Measurements from ENCODE around the gene HOXA2. TPM values are rescaled to one million over a fixed set of nuclear protein-coding genes. Genes with fewer than 3 reads are reported as not detected.

HOXA2 gene
- total and polyA plus RNA-seq, 2 of the 8 experiments (the other 6 are each of a cell fraction or from before 2014, with no cell fraction given), result not detected

DNA sequence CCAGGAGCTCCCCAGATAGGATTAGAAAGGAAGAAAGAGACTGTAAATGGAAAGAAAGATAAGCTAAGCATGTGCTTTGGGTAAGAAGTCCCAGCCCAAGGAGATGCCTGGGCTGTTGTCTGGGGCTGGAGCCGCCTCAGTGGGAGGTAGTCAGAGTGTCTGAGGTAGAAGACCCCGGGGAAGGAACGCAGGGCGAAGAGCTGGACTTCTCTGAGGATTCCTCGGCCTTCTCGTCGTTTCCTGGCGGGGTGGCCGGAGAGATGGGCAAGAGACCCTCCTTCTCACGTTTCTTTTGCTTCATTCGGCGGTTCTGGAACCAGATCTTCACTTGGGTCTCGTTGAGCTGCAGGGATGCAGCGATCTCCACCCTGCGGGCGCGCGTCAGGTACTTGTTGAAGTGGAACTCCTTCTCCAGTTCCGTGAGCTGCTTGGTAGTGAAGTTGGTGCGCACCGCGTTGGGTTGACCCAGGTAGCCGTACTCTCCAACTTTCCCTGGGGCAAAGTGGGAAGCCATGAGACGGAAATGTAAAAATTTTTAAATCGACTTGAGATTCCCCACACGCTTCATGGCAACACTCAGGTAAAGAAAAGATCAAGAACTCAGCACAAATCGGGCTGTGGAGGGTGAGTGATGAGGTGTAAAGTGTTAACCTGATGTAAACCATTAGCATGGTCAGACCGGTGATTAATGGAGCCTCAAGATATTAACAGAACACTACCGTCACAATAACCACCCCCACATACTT lies 8.0 kb downstream of the HOXA2 start (continued):
- TF ChIP-seq CBX8 (IDR thresholded peaks at IDR 0.05; ENCODE audit: borderline replicate concordance, low read depth, low read length) (peak; percentile 34; the same call in 1 of the 2 replicates), EP300 (IDR thresholded peaks at IDR 0.05; ENCODE audit: borderline replicate concordance in 1 of 2, low read depth in 2 of 2, low read length in 2 of 2) (no peak), KDM5A (IDR thresholded peaks at IDR 0.05; ENCODE audit: low read length) (no peak), BRCA1 (IDR thresholded peaks at IDR 0.05; ENCODE audit: low read depth, low read length) (no peak), ZNF274 (IDR thresholded peaks at IDR 0.05; ENCODE audit: borderline replicate concordance, extremely low read depth, low read length) (no peak), KDM4A (IDR thresholded peaks at IDR 0.05; ENCODE audit: low read depth, low read length, severe bottlenecking) (no peak), BACH1 (IDR thresholded peaks at IDR 0.05; ENCODE audit: low read length) (no peak), POLR2AphosphoS5 (IDR thresholded peaks at IDR 0.05; ENCODE audit: low read depth, low read length) (no peak), SUZ12 (IDR thresholded peaks at IDR 0.05; ENCODE audit: low read length) (peak; percentile 96), NANOG (IDR thresholded peaks at IDR 0.05; ENCODE audit: insufficient read depth, low read depth, low read length, poor library complexity, severe bottlenecking) (no peak), JUND (IDR thresholded peaks at IDR 0.05; ENCODE audit: low read length) (no peak), CTBP2 (IDR thresholded peaks at IDR 0.05; ENCODE audit: borderline replicate concordance, insufficient read depth, insufficient read length, low read length) (no peak), BCL11A (IDR thresholded peaks at IDR 0.05; ENCODE audit: low read depth in 2 of 2, low read length in 2 of 2) (no peak), RXRA (IDR thresholded peaks at IDR 0.05; ENCODE audit: insufficient read depth, low read depth, low read length) (no peak), RNF2 (IDR thresholded peaks at IDR 0.05; ENCODE audit: borderline replicate concordance, low read depth, low read length, missing control alignments, poor library complexity, severe bottlenecking) (peak; percentile 66), POU5F1 (IDR thresholded peaks at IDR 0.05; ENCODE audit: low read depth, low read length) (no peak), KDM1A (IDR thresholded peaks at IDR 0.05; ENCODE audit: borderline replicate concordance, low read length) (no peak), EGR1 (IDR thresholded peaks at IDR 0.05; ENCODE audit: borderline replicate concordance, low read depth, low read length) (no peak), RFX5 (IDR thresholded peaks at IDR 0.05; ENCODE audit: borderline replicate concordance, low read depth, low read length) (no peak), POLR2A (IDR thresholded peaks at IDR 0.05; ENCODE audit: control extremely low read depth in 1 of 2, low read depth in 2 of 2, low read length in 2 of 2) (no peak), CREB1 (IDR thresholded peaks at IDR 0.05) (no peak), EZH2 (IDR thresholded peaks at IDR 0.05; ENCODE audit: low read depth, low read length, severe bottlenecking) (peak; percentile 92)
- TF ChIP-seq, protein P1, sequence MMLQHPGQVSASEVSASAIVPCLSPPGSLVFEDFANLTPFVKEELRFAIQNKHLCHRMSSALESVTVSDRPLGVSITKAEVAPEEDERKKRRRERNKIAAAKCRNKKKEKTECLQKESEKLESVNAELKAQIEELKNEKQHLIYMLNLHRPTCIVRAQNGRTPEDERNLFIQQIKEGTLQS (IDR thresholded peaks at IDR 0.05; ENCODE audit: insufficient read depth, low read depth, low read length), result no peak
- TF ChIP-seq, protein P2, sequence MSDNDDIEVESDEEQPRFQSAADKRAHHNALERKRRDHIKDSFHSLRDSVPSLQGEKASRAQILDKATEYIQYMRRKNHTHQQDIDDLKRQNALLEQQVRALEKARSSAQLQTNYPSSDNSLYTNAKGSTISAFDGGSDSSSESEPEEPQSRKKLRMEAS (IDR thresholded peaks at IDR 0.05), result no peak
